HFFc6 (cell line): ENCODE results near the gene B4GALNT3. TPM values are rescaled to one million over a fixed set of nuclear protein-coding genes. Genes with fewer than 3 reads are reported as not detected.

ENCODE experiments used
- DNase-seq: peaks from one replicate; pipeline ENCODE4 v3.0.0-alpha.2; 2018
- H3K27ac Mint-ChIP-seq: 2 replicates; pipeline ENCODE4 v1.8.0; 2020; ENCODE audit warnings: mild to moderate bottlenecking, mixed read lengths
- H3K27me3 Mint-ChIP-seq: 2 replicates; pipeline ENCODE4 v1.8.0; 2021; ENCODE audit warnings: mild to moderate bottlenecking, moderate library complexity, mixed read lengths; ENCODE audit not compliant: insufficient read depth
- H3K36me3 Mint-ChIP-seq: 2 replicates; pipeline ENCODE4 v1.8.0; 2021; ENCODE audit warnings: low read depth, mixed read lengths
- H3K4me1 Mint-ChIP-seq: 2 replicates; pipeline ENCODE4 v1.8.0; 2020; ENCODE audit warnings: low read depth, mixed read lengths
- H3K4me3 Mint-ChIP-seq: 2 replicates; pipeline ENCODE4 v1.8.0; 2020; ENCODE audit warnings: mild to moderate bottlenecking, moderate library complexity, mixed read lengths
- H3K9me3 Mint-ChIP-seq: 2 replicates; pipeline ENCODE4 v1.8.0; 2020; ENCODE audit warnings: mild to moderate bottlenecking, mixed read lengths
- CTCF ChIP-seq: fragments of 200-600 bp; sonication (generic); IDR thresholded peaks from 2 replicates; pipeline ENCODE4 v1.5.0; 2021; ENCODE audit warnings: antibody characterized with exemption, mild to moderate bottlenecking
- total RNA-seq, 6 experiments: library from RNA; stranded (reverse); fragmentation: NEBNext Ultra II Directional; extraction: Animal tissue kit (Norgen Biotek cat#: 25700); gene quantifications; 2 replicates in 1 of 6; 3 replicates in 5 of 6; pipeline ENCODE4 v1.2.3, GENCODE V29; 2021

B4GALNT3 gene
- total RNA-seq, 6 experiments from 2014 or later = not detected

DNA sequence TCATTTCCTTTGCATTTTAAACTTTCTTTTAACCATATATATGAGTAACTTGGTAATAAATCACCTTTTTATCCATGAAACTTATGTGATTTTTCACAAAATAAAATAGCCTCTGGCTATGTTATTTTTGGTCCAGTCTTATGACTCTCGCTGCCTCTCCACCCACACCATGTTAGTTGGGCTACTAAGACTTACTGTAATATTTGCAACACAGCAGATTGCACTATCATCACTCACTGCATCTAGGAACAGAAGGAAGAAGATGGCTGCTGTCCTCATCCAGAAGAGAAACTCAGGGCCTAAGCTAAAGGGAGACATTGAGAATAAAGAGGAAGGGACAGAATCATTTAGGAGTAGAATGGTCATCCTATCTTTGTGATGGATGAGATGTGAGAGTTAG is 12.6 kb upstream of the B4GALNT3 start:
- H3K9me3 Mint-ChIP-seq = no peaks in the 10 kb centered on the region
- no peaks in the 10 kb centered on the region for H3K36me3 Mint-ChIP-seq
- no peak overlapping the region for H3K4me3 Mint-ChIP-seq
- peaks cover 5% of the 10 kb centered on the region for H3K27me3 Mint-ChIP-seq
- no peak for TF ChIP-seq CTCF
- H3K4me1 Mint-ChIP-seq = no peaks in the 10 kb centered on the region
- no peak overlapping the region for H3K27ac Mint-ChIP-seq
- DNase-seq = no peak

DNA sequence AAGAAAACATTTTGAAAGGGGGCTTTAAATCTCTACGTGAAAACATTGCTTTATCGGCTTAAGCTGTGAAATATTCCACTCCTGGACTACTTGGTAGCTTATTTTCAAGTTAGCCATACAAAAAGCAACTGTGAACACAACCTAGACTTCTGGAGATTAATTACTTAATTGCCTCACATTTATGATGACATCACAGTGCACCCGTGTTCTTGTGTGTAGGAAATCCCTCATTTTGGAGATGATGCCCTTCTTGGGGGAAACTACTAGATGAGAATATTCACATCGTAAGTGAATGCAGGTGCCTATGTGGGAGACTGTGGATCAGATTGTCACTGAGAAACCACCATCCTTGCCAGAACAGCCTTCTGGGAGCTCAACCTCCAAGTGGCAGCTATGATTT is 10.5 kb upstream of the B4GALNT3 start:
- no peak overlapping the region for H3K4me3 Mint-ChIP-seq
- no peak for DNase-seq
- H3K36me3 Mint-ChIP-seq = no peaks in the 10 kb centered on the region
- no peak overlapping the region for H3K27ac Mint-ChIP-seq
- no peak for TF ChIP-seq CTCF
- H3K27me3 Mint-ChIP-seq = peaks cover 9% of the 10 kb centered on the region
- H3K9me3 Mint-ChIP-seq = no peaks in the 10 kb centered on the region
- H3K4me1 Mint-ChIP-seq = no peaks in the 10 kb centered on the region

DNA sequence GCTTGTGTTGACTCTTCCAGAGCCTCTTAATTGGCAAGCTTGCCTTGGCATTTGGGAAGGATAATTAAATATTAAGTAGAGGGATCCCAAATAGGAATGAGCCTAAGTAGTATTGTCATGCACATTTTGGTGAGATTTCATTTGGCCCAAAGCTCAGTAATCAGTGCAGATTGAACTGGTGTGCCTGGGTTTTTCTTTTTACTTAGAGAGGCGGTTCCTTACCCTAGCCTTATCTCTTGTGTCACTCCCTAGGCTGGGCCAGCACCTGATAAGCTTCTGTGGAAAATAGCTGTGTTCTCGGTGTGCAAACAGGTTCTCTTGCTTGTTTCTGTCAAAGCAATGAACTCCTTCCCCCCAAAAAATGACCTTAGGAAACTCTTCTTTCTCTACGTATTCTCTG is 9.3 kb upstream of the B4GALNT3 start:
- TF ChIP-seq CTCF = no peak
- no peaks in the 10 kb centered on the region for H3K9me3 Mint-ChIP-seq
- no peaks in the 10 kb centered on the region for H3K4me1 Mint-ChIP-seq
- peaks cover 14% of the 10 kb centered on the region for H3K27me3 Mint-ChIP-seq
- no peak overlapping the region for H3K27ac Mint-ChIP-seq
- no peaks in the 10 kb centered on the region for H3K36me3 Mint-ChIP-seq
- no peak for DNase-seq
- no peak overlapping the region for H3K4me3 Mint-ChIP-seq

DNA sequence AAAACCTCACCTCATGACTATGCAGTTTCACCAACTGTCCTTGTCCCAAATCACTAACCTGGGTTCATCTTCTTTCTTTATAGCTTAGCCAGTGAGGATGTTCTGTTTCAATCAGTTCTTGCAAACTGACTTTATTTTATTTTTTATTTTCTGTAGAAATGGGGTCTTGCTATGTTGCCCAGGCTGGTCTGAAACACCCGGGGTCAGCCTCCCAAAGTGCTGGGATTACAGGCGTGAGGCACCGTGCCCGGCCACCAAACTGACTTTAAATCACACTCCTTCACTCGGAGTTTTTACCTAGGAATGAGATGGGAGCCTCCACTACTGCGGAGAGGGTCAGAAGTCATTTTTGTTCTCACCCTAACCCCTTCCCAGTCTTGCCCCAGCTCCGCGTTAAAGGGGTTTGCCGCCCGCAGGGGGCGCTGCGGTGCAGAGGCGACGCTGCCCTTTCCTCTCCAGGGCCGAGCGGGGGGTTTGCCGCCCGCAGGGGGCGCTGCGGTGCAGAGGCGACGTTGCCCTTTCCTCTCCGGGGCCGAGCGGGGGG is 7.0 kb upstream of the B4GALNT3 start:
- Mint-ChIP-seq H3K4me1 (no peaks in the 10 kb centered on the region), H3K4me3 (no peak overlapping the region), H3K27me3 (peaks cover 23% of the 10 kb centered on the region), H3K27ac (no peak overlapping the region), H3K36me3 (no peaks in the 10 kb centered on the region), H3K9me3 (no peaks in the 10 kb centered on the region)
- no peak for TF ChIP-seq CTCF
- DNase-seq = no peak

DNA sequence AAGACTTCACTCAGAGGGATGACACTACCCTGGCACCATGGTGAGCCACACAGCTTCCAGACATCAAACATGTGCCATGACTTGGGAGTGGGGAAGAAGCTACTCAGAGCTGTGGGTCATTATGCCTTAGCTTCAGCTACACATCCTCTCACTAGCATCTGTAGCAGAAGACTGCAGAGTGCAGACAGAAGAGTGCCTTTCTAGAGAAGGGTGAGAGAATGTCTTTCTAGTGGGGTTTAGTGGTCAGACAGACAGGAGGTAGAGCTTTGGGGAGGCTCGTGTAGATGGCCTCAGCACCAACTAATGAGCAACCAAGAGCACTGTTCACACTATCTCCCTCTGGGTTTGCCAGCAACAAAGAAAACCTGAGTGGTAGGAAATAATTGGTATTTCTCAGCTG is 4.9 kb upstream of the B4GALNT3 start:
- peaks cover 38% of the 10 kb centered on the region for H3K27me3 Mint-ChIP-seq
- H3K4me3 Mint-ChIP-seq = no peak overlapping the region
- no peaks in the 10 kb centered on the region for H3K36me3 Mint-ChIP-seq
- no peak for DNase-seq
- TF ChIP-seq CTCF = no peak
- no peaks in the 10 kb centered on the region for H3K9me3 Mint-ChIP-seq
- no peaks in the 10 kb centered on the region for H3K4me1 Mint-ChIP-seq
- H3K27ac Mint-ChIP-seq = no peak overlapping the region

- Mint-ChIP-seq H3K4me3 (no peak overlapping the region), H3K9me3 (no peaks in the 10 kb centered on the region), H3K27ac (no peak overlapping the region), H3K27me3 (peaks cover 37% of the 10 kb centered on the region), H3K4me1 (peaks cover 1% of the 10 kb centered on the region; the same call in 1 of the 2 replicates), H3K36me3 (no peaks in the 10 kb centered on the region; the same call in 1 of the 2 replicates)
- DNase-seq = no peak
- TF ChIP-seq CTCF = no peak
Measured at GRCh38 chr12:455821-456220, 3.9 kb upstream of the B4GALNT3 start.
